Ovary (tissue), 3 donors: ENCODE results near the gene KAT2B.
"Not testable (repeated sequence)": the region's sequence is repeated elsewhere in the genome, so short reads cannot be mapped to it uniquely, and the experiment has no call there.

ENCODE experiments used
- CTCF ChIP-seq, 3 donors: fragments of 450-650 bp in 2 of 3; fragments of 200-600 bp in 1 of 3; IDR thresholded peaks; one replicate each; pipeline versions ENCODE4 v1.5.1 to v1.8.0; 2016 to 2022; ENCODE audit warnings: antibody characterized with exemption in 3 of 3, mild to moderate bottlenecking in 1 of 3
- EP300 ChIP-seq: sonication (generic); formaldehyde crosslinking; IDR thresholded peaks from one replicate; pipeline ENCODE4 v1.6.1; 2017; ENCODE audit warnings: antibody characterized with exemption
- POLR2A ChIP-seq: fragments of 450-650 bp; IDR thresholded peaks from one replicate; pipeline ENCODE4 v1.6.1; 2017; ENCODE audit warnings: antibody characterized with exemption, mild to moderate bottlenecking, moderate library complexity
- donor health status: DM: no; HTN: no; CAD: no.

GRCh38 chr3:20031939-20032338 lies 8.3 kb upstream of the KAT2B start:
- not testable (repeated sequence) for TF ChIP-seq POLR2A; CTCF (IDR thresholded peaks at IDR 0.05); EP300
